ENCODE data around the gene ZSCAN16. TPM values are rescaled to one million over a fixed set of nuclear protein-coding genes. Genes with fewer than 3 reads are reported as not detected.
A peak's percentile ranks its signal among the peaks of the same experiment; 100 is the strongest.

The ZSCAN16 gene
- total RNA-seq, 4 donors from 2014 or later, result 7.0 to 22.3 (median 12.6) TPM

GRCh38 chr6:28140616-28141015, 16.2 kb downstream of the ZSCAN16 start:
- Histone ChIP-seq H3K36me3 (peaks cover 0 to 9% (median 0%) of the 10 kb centered on the region in 3 donors), H3K4me3 (no peak overlapping the region), H3K27ac (no peak overlapping the region), H3K27me3 (no peaks in the 10 kb centered on the region), H3K4me1 (peaks cover 0 to 28% (median 8%) of the 10 kb centered on the region in 4 donors), H3K9me3 (no peaks in the 10 kb centered on the region)
- no peak for DNase-seq
- no peak for TF ChIP-seq POLR2A (IDR thresholded peaks at IDR 0.05)
- TF ChIP-seq CTCF (IDR thresholded peaks at IDR 0.05), result no peak

- TF ChIP-seq CTCF (IDR thresholded peaks at IDR 0.05), result no peak
- no peak for TF ChIP-seq POLR2A (IDR thresholded peaks at IDR 0.05)
- no peaks in the 10 kb centered on the region for H3K27me3 ChIP-seq
- peaks cover 0 to 23% (median 8%) of the 10 kb centered on the region in 4 donors for H3K4me1 ChIP-seq
These were observed 17.3 kb downstream of the ZSCAN16 start, which contains the start of gene ZKSCAN8 for GRCh38 chr6:28141500-28142329. Gene ZKSCAN8 (plus strand): TSS chr6:28141883. CDS start chr6:28148408, 6,525 bp downstream.

GRCh38 chr6:28142446-28142845, 18.0 kb downstream of the ZSCAN16 start:
- peak overlapping the region; percentile 66 to 90 (median 68) for H3K4me3 ChIP-seq
- no peaks in the 10 kb centered on the region for H3K9me3 ChIP-seq
- DNase-seq, result no peak
- H3K4me1 ChIP-seq, result peaks cover 0 to 23% (median 8%) of the 10 kb centered on the region in 4 donors
- H3K36me3 ChIP-seq, result peaks cover 0 to 12% (median 0%) of the 10 kb centered on the region in 3 donors
- peak overlapping the region in 1 of 4 donors; percentile 73 for H3K27ac ChIP-seq
- TF ChIP-seq CTCF (IDR thresholded peaks at IDR 0.05) (no peak), POLR2A (IDR thresholded peaks at IDR 0.05) (no peak)
- no peaks in the 10 kb centered on the region for H3K27me3 ChIP-seq

More at GRCh38 chr6:28141500-28142329, 17.3 kb downstream of the ZSCAN16 start, which contains the start of gene ZKSCAN8:
- Histone ChIP-seq H3K36me3 (peaks cover 0 to 12% (median 0%) of the 10 kb centered on the region in 3 donors), H3K27ac (peak within 1 kb of the TSS; percentile 47 to 73 (median 66)), H3K4me3 (peak within 1 kb of the TSS; percentile 66 to 90 (median 68)), H3K9me3 (no peaks in the 10 kb centered on the region)
- peak; percentile 76 to 92 (median 81) for DNase-seq

- TF ChIP-seq CTCF (IDR thresholded peaks at IDR 0.05), result no peak
- TF ChIP-seq POLR2A (IDR thresholded peaks at IDR 0.05), result no peak
- DNase-seq, result no peak
- no peak overlapping the region for H3K4me3 ChIP-seq
- peaks cover 0 to 37% (median 0%) of the 10 kb centered on the region in 3 donors for H3K36me3 ChIP-seq
- H3K27me3 ChIP-seq, result no peaks in the 10 kb centered on the region
- no peak overlapping the region for H3K27ac ChIP-seq
- peaks cover 0 to 12% (median 8%) of the 10 kb centered on the region in 4 donors for H3K4me1 ChIP-seq
- H3K9me3 ChIP-seq, result no peaks in the 10 kb centered on the region
These were observed 20.8 kb downstream of the ZSCAN16 start for GRCh38 chr6:28145231-28145630.

GRCh38 chr6:28152531-28152930, 28.1 kb downstream of the ZSCAN16 start:
- no peak for TF ChIP-seq POLR2A (IDR thresholded peaks at IDR 0.05)
- no peak for TF ChIP-seq CTCF (IDR thresholded peaks at IDR 0.05)
- no peaks in the 10 kb centered on the region for H3K27me3 ChIP-seq
- peaks cover 0 to 90% (median 4%) of the 10 kb centered on the region in 3 donors for H3K36me3 ChIP-seq

More at GRCh38 chr6:28152531-28152930, 28.1 kb downstream of the ZSCAN16 start:
- Histone ChIP-seq H3K9me3 (no peaks in the 10 kb centered on the region), H3K4me3 (no peak overlapping the region), H3K27ac (no peak overlapping the region), H3K4me1 (no peaks in the 10 kb centered on the region)
- no peak for DNase-seq

Data from Peyer's patch (tissue), 4 donors.